GM23338 (cell line): ENCODE results near the gene SMIM5. TPM values are rescaled to one million over a fixed set of nuclear protein-coding genes. Genes with fewer than 3 reads are reported as not detected.

Source experiments
- ATAC-seq: fragments of 200-7000 bp; cut with Tn5 transposase; 3 replicates; pipeline ENCODE4 v1.9.1; 2020
- DNase-seq: peaks from one replicate; pipeline ENCODE4 v3.0.0-alpha.2; 2015; ENCODE audit warnings: low spot score
- H2AFZ ChIP-seq: fragments of 200-600 bp; sonication (generic); 2 replicates; pipeline ENCODE4 v1.8.0; 2016; ENCODE audit warnings: antibody characterized with exemption, mild to moderate bottlenecking, moderate library complexity
- H3F3A ChIP-seq: fragments of 200-600 bp; sonication (generic); replicated peaks from 2 replicates; pipeline ENCODE4 v1.8.0; 2017; ENCODE audit warnings: antibody characterized with exemption, mixed run types, low read depth
- H3K27ac ChIP-seq: fragments of 200-600 bp; sonication (generic); 2 replicates; pipeline ENCODE4 v1.6.1; 2016; ENCODE audit warnings: low read depth
- H3K27me3 ChIP-seq: fragments of 200-600 bp; sonication (generic); 2 replicates; pipeline ENCODE4 v1.8.0; 2016; ENCODE audit warnings: mild to moderate bottlenecking, mixed run types, moderate library complexity; ENCODE audit not compliant: insufficient read depth
- H3K36me3 ChIP-seq: fragments of 200-600 bp; sonication (generic); 2 replicates; pipeline ENCODE4 v1.8.0; 2016; ENCODE audit warnings: mild to moderate bottlenecking; ENCODE audit not compliant: insufficient read depth
- H3K4me1 ChIP-seq: fragments of 200-600 bp; sonication (generic); 2 replicates; pipeline ENCODE4 v1.8.0; 2016; ENCODE audit warnings: mild to moderate bottlenecking, moderate library complexity; ENCODE audit not compliant: insufficient read depth
- H3K4me2 ChIP-seq: fragments of 200-600 bp; sonication (generic); 2 replicates; pipeline ENCODE4 v1.7.1; 2017; ENCODE audit warnings: mixed run types
- H3K4me3 ChIP-seq: fragments of 200-600 bp; sonication (generic); 2 replicates; pipeline ENCODE4 v1.6.1; 2016; ENCODE audit warnings: mixed run types
- H3K79me2 ChIP-seq: fragments of 200-600 bp; sonication (generic); replicated peaks from 2 replicates; pipeline ENCODE4 v1.8.0; 2017; ENCODE audit warnings: mild to moderate bottlenecking; ENCODE audit not compliant: insufficient read depth
- H3K9me2 ChIP-seq: fragments of 200-600 bp; sonication (generic); 2 replicates; pipeline ENCODE4 v1.8.0; 2017; ENCODE audit not compliant: insufficient read depth
- H4K20me1 ChIP-seq: fragments of 200-600 bp; sonication (generic); replicated peaks from 2 replicates; pipeline ENCODE4 v1.8.0; 2017; ENCODE audit warnings: mild to moderate bottlenecking; ENCODE audit not compliant: insufficient read depth
- H3K27ac Mint-ChIP-seq: 2 replicates; pipeline ENCODE4 v1.8.0; 2020; ENCODE audit warnings: inconsistent platforms, mild to moderate bottlenecking, moderate library complexity, mixed read lengths
- H3K27me3 Mint-ChIP-seq: 3 replicates; pipeline ENCODE4 v1.8.0; 2022; ENCODE audit warnings: low read depth, mild to moderate bottlenecking, moderate library complexity, mixed read lengths, inconsistent platforms; ENCODE audit not compliant: insufficient read depth, poor library complexity
- H3K36me3 Mint-ChIP-seq: 3 replicates; pipeline ENCODE4 v1.8.0; 2021; ENCODE audit warnings: low read depth, mild to moderate bottlenecking, inconsistent platforms, moderate library complexity, mixed read lengths
- H3K4me1 Mint-ChIP-seq: 3 replicates; pipeline ENCODE4 v1.8.0; 2020; ENCODE audit warnings: mild to moderate bottlenecking, inconsistent platforms, mixed read lengths
- H3K4me3 Mint-ChIP-seq: 3 replicates; pipeline ENCODE4 v1.8.0; 2021; ENCODE audit warnings: moderate library complexity, mild to moderate bottlenecking, inconsistent platforms, mixed read lengths
- H3K9me3 Mint-ChIP-seq: 3 replicates; pipeline ENCODE4 v1.8.0; 2020; ENCODE audit warnings: moderate library complexity, mild to moderate bottlenecking, inconsistent platforms, mixed read lengths
- CREB1 ChIP-seq: fragments of 250-450 bp; sonication (Bioruptor Pico); IDR thresholded peaks from 2 replicates; pipeline ENCODE4 v1.5.0; 2020; ENCODE audit warnings: low read depth, mild to moderate bottlenecking, moderate library complexity
- CTCF ChIP-seq, 2 experiments: fragments of 200-600 bp in 1 of 2; sonication (generic) in 1 of 2; conservative IDR thresholded peaks; 2 replicates each; pipeline versions ENCODE4 v1.5.1 to v1.6.1; 2016 to 2017; ENCODE audit warnings: antibody characterized with exemption in 2 of 2, low read depth in 2 of 2, mild to moderate bottlenecking in 2 of 2, moderate library complexity in 1 of 2
- JUNB ChIP-seq: IDR thresholded peaks from one replicate; pipeline ENCODE4 v1.6.1; 2016; ENCODE audit warnings: antibody characterized with exemption; ENCODE audit not compliant: unreplicated experiment
- NANOG ChIP-seq: IDR thresholded peaks from 2 replicates; pipeline ENCODE4 v1.6.1; 2016; ENCODE audit warnings: antibody characterized with exemption, borderline replicate concordance
- STAT1 ChIP-seq: IDR thresholded peaks from one replicate; pipeline ENCODE4 v1.6.1; 2016; ENCODE audit warnings: antibody characterized with exemption; ENCODE audit not compliant: unreplicated experiment
- polyA plus RNA-seq: library from polyadenylated mRNA; unstranded; fragments of >200 nt; fragmentation: Nextera tagmentation; extraction: Ambion mirVana; gene quantifications from 2 replicates; pipeline ENCODE4 v1.2.1, GENCODE V29; 2016
- total RNA-seq: library from RNA; depleted of rRNA; stranded (reverse); fragments of >200 nt; shearing (Covaris generic); gene quantifications from 2 replicates; pipeline ENCODE4 v1.2.3, GENCODE V29; 2014

Gene SMIM5
- total and polyA plus RNA-seq, 2 experiments from 2014 or later = 0.16 TPM; not detected in 1

DNA sequence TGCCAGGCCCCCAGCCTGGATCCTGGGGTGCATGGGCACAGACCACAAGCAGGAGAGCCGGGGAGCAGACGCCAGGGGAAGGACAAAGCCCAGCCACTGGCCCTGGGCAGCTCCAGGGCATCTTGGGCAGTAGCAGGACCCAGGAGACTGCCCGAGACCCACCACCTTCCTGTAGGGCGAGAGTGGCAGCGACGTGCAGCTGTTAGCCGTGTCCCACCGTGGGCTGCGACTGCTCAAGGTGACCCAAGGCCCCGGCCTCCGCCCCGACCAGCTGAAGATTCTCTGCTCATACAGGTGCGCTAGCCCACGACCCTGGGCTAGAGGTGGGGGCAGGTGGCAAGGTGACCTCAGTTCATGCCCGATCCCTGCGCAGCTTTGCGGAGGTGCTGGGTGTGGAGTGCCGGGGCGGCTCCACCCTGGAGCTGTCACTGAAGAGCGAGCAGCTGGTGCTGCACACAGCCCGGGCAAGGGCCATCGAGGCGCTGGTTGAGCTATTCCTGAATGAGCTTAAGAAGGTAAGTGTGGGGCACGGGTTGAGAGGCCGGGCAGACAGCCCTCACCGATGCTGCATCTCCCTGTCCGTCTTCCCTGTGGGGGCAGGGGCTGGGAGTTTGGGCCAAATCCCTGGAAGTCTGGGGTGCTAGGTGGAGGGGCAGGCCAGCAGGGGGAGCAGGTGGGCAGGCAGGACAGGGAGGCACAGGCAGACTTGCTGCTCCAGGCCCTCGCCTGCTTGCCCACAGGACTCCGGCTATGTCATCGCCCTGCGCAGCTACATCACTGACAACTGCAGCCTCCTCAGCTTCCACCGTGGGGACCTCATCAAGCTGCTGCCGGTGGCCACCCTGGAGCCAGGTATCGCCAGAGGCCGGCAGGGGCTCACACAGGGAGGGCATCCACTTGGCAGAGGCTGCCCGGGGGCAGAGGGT lies 13.5 kb upstream of the SMIM5 start:
- ATAC-seq (peak; percentile 88), DNase-seq (peak; percentile 92)
- H4K20me1 ChIP-seq = no peaks in the 10 kb centered on the region
- H3K27me3 ChIP-seq = no peaks in the 10 kb centered on the region
- H3K36me3 ChIP-seq = no peaks in the 10 kb centered on the region
- Mint-ChIP-seq H3K4me1 (peaks cover 3% of the 10 kb centered on the region; the same call in 1 of the 3 replicates), H3K9me3 (no peaks in the 10 kb centered on the region; the same call in 2 of the 3 replicates), H3K4me3 (no peak overlapping the region), H3K27ac (no peak overlapping the region), H3K27me3 (peaks cover 31% of the 10 kb centered on the region), H3K36me3 (no peaks in the 10 kb centered on the region)
- H2AFZ ChIP-seq = no peak overlapping the region
- H3K4me2 ChIP-seq = no peak overlapping the region; the same call in 1 of the 2 replicates
- H3K79me2 ChIP-seq = no peaks in the 10 kb centered on the region
- H3K4me1 ChIP-seq = no peaks in the 10 kb centered on the region
- H3K9me2 ChIP-seq = no peaks in the 10 kb centered on the region
- TF ChIP-seq CREB1 (CRISPR knock-in tag) = peak; percentile 82
- TF ChIP-seq CTCF (conservative IDR thresholded peaks at IDR 0.05; ENCODE audit: low read depth in 2 of 2) = peak; percentile 70 to 93
- no peak for TF ChIP-seq STAT1
- H3K4me3 ChIP-seq = no peak overlapping the region
- H3K27ac ChIP-seq = no peak overlapping the region
- H3F3A ChIP-seq = no peaks in the 10 kb centered on the region

GRCh38 chr17:75621489-75621888 lies 11.7 kb upstream of the SMIM5 start:
- Histone ChIP-seq H3K36me3 (no peaks in the 10 kb centered on the region), H4K20me1 (no peaks in the 10 kb centered on the region), H2AFZ (no peak overlapping the region), H3K4me2 (no peak overlapping the region), H3K4me1 (no peaks in the 10 kb centered on the region), H3K9me2 (no peaks in the 10 kb centered on the region), H3K4me3 (no peak overlapping the region), H3K79me2 (no peaks in the 10 kb centered on the region), H3K27me3 (no peaks in the 10 kb centered on the region), H3K27ac (no peak overlapping the region), H3F3A (no peaks in the 10 kb centered on the region)
- Mint-ChIP-seq H3K4me1 (peaks cover 3% of the 10 kb centered on the region; the same call in 1 of the 3 replicates), H3K4me3 (no peak overlapping the region), H3K9me3 (no peaks in the 10 kb centered on the region; the same call in 2 of the 3 replicates), H3K27ac (no peak overlapping the region), H3K36me3 (no peaks in the 10 kb centered on the region), H3K27me3 (peaks cover 31% of the 10 kb centered on the region)
- TF ChIP-seq JUNB (no peak), NANOG (no peak)
- no peak for ATAC-seq
- no peak for DNase-seq

GRCh38 chr17:75622076-75622475 lies 11.2 kb upstream of the SMIM5 start:
- Histone ChIP-seq H2AFZ (no peak overlapping the region), H3K79me2 (no peaks in the 10 kb centered on the region), H3F3A (no peaks in the 10 kb centered on the region), H3K27ac (no peak overlapping the region), H3K4me1 (no peaks in the 10 kb centered on the region), H3K4me2 (no peak overlapping the region), H3K9me2 (no peaks in the 10 kb centered on the region), H3K36me3 (no peaks in the 10 kb centered on the region; the same call in 1 of the 2 replicates), H3K4me3 (no peak overlapping the region), H4K20me1 (no peaks in the 10 kb centered on the region), H3K27me3 (no peaks in the 10 kb centered on the region)
- no peak for TF ChIP-seq NANOG
- H3K27ac Mint-ChIP-seq = no peak overlapping the region
- H3K4me1 Mint-ChIP-seq = peaks cover 3% of the 10 kb centered on the region; the same call in 1 of the 3 replicates
- DNase-seq (no peak), ATAC-seq (no peak)
- no peaks in the 10 kb centered on the region; the same call in 2 of the 3 replicates for H3K9me3 Mint-ChIP-seq
- peaks cover 29% of the 10 kb centered on the region for H3K27me3 Mint-ChIP-seq
- H3K4me3 Mint-ChIP-seq = no peak overlapping the region
- no peaks in the 10 kb centered on the region for H3K36me3 Mint-ChIP-seq
